Trophoblast cell (in vitro differentiated cells and primary cell): ENCODE measurements around the gene ENPP1.

Experiments used
- DNase-seq, 2 donors: peaks; one replicate each; pipeline ENCODE4 v3.0.0-alpha.2; 2016
- H2AFZ ChIP-seq: 2 replicates; pipeline ENCODE4 v1.6.1; 2013; ENCODE audit warnings: low read length, moderate library complexity, mild to moderate bottlenecking; ENCODE audit not compliant: insufficient read depth, poor library complexity
- H2AK5ac ChIP-seq: 2 replicates; pipeline ENCODE4 v1.6.1; 2013; ENCODE audit warnings: mild to moderate bottlenecking, low read length
- H2BK120ac ChIP-seq: 2 replicates; pipeline ENCODE4 v1.6.1; 2013; ENCODE audit warnings: low read length, mild to moderate bottlenecking, moderate library complexity; ENCODE audit not compliant: insufficient read depth, poor library complexity
- H2BK12ac ChIP-seq: 2 replicates; pipeline ENCODE4 v1.6.1; 2013; ENCODE audit warnings: mild to moderate bottlenecking, low read length, moderate library complexity
- H2BK5ac ChIP-seq: 2 replicates; pipeline ENCODE4 v1.6.1; 2013; ENCODE audit warnings: low read length, low read depth, moderate library complexity, mild to moderate bottlenecking; ENCODE audit not compliant: poor library complexity
- H3K14ac ChIP-seq: 2 replicates; pipeline ENCODE4 v1.6.1; 2013; ENCODE audit warnings: mild to moderate bottlenecking, low read length
- H3K18ac ChIP-seq: 2 replicates; pipeline ENCODE4 v1.6.1; 2013; ENCODE audit warnings: mild to moderate bottlenecking, low read length
- H3K23ac ChIP-seq: 2 replicates; pipeline ENCODE4 v1.6.1; 2013; ENCODE audit warnings: low read length
- H3K27ac ChIP-seq: 2 replicates; pipeline ENCODE4 v1.5.1; 2013; ENCODE audit warnings: low read depth, mild to moderate bottlenecking, inconsistent platforms, low read length, moderate library complexity
- H3K27me3 ChIP-seq: 2 replicates; pipeline ENCODE4 v1.6.1; 2013; ENCODE audit warnings: inconsistent platforms, mild to moderate bottlenecking, low read length, moderate library complexity; ENCODE audit not compliant: insufficient read depth
- H3K36me3 ChIP-seq, 2 experiments: 1 replicate in 1 of 2; 2 replicates in 1 of 2; pipeline ENCODE4 v1.6.1; 2013; ENCODE audit warnings: low read length in 2 of 2, mild to moderate bottlenecking in 2 of 2, moderate library complexity in 1 of 2; ENCODE audit not compliant: insufficient read depth in 2 of 2, control insufficient read depth in 1 of 2
- H3K4ac ChIP-seq: 2 replicates; pipeline ENCODE4 v1.6.1; 2013; ENCODE audit warnings: low read depth, mild to moderate bottlenecking, low read length, moderate library complexity
- H3K4me1 ChIP-seq, 2 experiments: 1 replicate in 1 of 2; 2 replicates in 1 of 2; pipeline ENCODE4 v1.6.1; 2013; ENCODE audit warnings: low read length in 2 of 2, mild to moderate bottlenecking in 2 of 2, moderate library complexity in 1 of 2; ENCODE audit not compliant: insufficient read depth in 2 of 2, control insufficient read depth in 1 of 2
- H3K4me2 ChIP-seq: 2 replicates; pipeline ENCODE4 v1.6.1; 2013; ENCODE audit warnings: inconsistent platforms, mild to moderate bottlenecking, low read length, moderate library complexity
- H3K4me3 ChIP-seq: 2 replicates; pipeline ENCODE4 v1.5.1; 2013; ENCODE audit warnings: mild to moderate bottlenecking, low read depth, low read length, inconsistent platforms
- H3K79me1 ChIP-seq: one replicate; pipeline ENCODE4 v1.6.1; 2013; ENCODE audit warnings: low read length
- H3K79me2 ChIP-seq: 2 replicates; pipeline ENCODE4 v1.6.1; 2013; ENCODE audit warnings: low read length, mild to moderate bottlenecking; ENCODE audit not compliant: control insufficient read depth, insufficient read depth, poor library complexity
- H3K9ac ChIP-seq: 2 replicates; pipeline ENCODE4 v1.6.1; 2013; ENCODE audit warnings: mild to moderate bottlenecking, low read length
- H3K9me3 ChIP-seq: 2 replicates; pipeline ENCODE4 v1.6.1; 2013; ENCODE audit warnings: low read depth, mild to moderate bottlenecking, control low read depth, inconsistent platforms, low read length; ENCODE audit not compliant: insufficient read depth
- H4K12ac ChIP-seq: 2 replicates; pipeline ENCODE4 v1.6.1; 2013; ENCODE audit warnings: low read depth, mild to moderate bottlenecking, low read length, moderate library complexity
- H4K8ac ChIP-seq: 2 replicates; pipeline ENCODE4 v1.6.1; 2013; ENCODE audit warnings: low read depth, mild to moderate bottlenecking, low read length, moderate library complexity
- H4K91ac ChIP-seq: one replicate; pipeline ENCODE4 v1.6.1; 2013; ENCODE audit warnings: low read depth, mild to moderate bottlenecking, low read length, moderate library complexity
- WGBS: extraction: QIAGEN DNeasy Blood & Tissue Kit; methylation state at CpG from one replicate; pipeline ENCODE4 v1.1.7; 2013; ENCODE audit warnings: missing lambda C conversion rate; ENCODE audit not compliant: insufficient read length, insufficient coverage; ENCODE audit errors: extremely low coverage; 5-methylcytosine and 5-hydroxymethylcytosine counted together

ENPP1 gene

DNA sequence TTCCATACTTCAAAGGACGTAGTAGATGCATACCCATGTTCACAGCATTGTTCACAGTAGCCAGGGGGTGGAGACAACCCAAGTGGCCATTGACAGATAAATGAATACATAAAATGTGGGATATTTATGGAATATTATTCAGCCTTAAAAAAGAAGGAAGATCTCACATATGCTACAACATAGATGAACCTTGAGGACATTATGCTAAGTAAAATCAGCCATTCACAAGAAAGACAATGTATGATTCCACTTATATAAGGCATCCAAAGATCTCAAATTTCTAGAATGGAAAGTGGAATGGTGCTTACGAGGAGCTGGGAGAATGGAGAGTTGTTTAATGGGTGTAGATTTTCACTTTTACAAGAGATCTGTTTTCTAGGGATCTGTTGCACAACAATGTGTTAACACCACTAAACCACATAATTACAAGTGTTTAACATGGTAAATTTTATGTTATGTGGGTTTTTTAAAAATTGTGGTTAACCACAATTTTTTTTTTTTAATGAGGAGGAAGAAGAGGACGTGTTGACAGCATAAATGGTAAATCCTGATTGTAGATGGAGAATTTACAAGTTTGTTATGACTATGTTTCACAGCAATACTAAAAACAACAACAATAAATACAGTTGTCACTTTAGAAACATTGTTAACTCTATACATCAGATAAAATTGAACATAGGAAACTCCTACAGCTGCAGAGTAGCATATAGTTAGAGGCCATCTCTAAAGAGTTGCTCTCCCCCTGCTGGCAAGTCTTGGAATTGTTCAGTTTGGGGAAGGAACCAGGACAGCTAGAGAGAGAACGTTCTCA, 101.8 kb downstream of the ENPP1 start:
- DNase-seq, result peak; percentile 64 to 95
- no peak overlapping the region for H4K12ac ChIP-seq
- no peak overlapping the region for H3K4me2 ChIP-seq
- H4K8ac ChIP-seq, result no peak overlapping the region
- no peak overlapping the region for H2AK5ac ChIP-seq
- no peak overlapping the region for H2BK120ac ChIP-seq
- no peak overlapping the region for H3K14ac ChIP-seq
- H3K36me3 ChIP-seq, result no peaks in the 10 kb centered on the region
- no peak overlapping the region for H3K4me3 ChIP-seq
- H2BK12ac ChIP-seq, result no peak overlapping the region
- H3K79me1 ChIP-seq, result no peaks in the 10 kb centered on the region
- no peak overlapping the region for H3K27ac ChIP-seq
- H3K79me2 ChIP-seq, result no peaks in the 10 kb centered on the region
- no peaks in the 10 kb centered on the region for H3K4me1 ChIP-seq
- H4K91ac ChIP-seq, result no peak overlapping the region
- H3K4ac ChIP-seq, result no peak overlapping the region
- WGBS, result no CpG with 5 or more reads among the region's 4 CpGs
- no peak overlapping the region for H3K9ac ChIP-seq
- H3K18ac ChIP-seq, result no peak overlapping the region
- no peak overlapping the region for H3K23ac ChIP-seq
- no peak overlapping the region for H2BK5ac ChIP-seq
- no peak overlapping the region for H2AFZ ChIP-seq
- no peaks in the 10 kb centered on the region for H3K27me3 ChIP-seq
- no peaks in the 10 kb centered on the region for H3K9me3 ChIP-seq

- no peaks in the 10 kb centered on the region for H3K79me1 ChIP-seq
- no peak overlapping the region for H2BK120ac ChIP-seq
- H3K14ac ChIP-seq, result no peak overlapping the region
- no peak overlapping the region for H4K91ac ChIP-seq
- DNase-seq, result no peak
- H2AFZ ChIP-seq, result no peak overlapping the region
- no peak overlapping the region for H2BK5ac ChIP-seq
- WGBS, result no CpG with 5 or more reads among the region's 1 CpG
- H3K23ac ChIP-seq, result no peak overlapping the region
- H3K9ac ChIP-seq, result no peak overlapping the region
- H4K8ac ChIP-seq, result no peak overlapping the region
- H3K79me2 ChIP-seq, result no peaks in the 10 kb centered on the region
- H3K4me3 ChIP-seq, result no peak overlapping the region
- H2BK12ac ChIP-seq, result no peak overlapping the region
- H3K18ac ChIP-seq, result no peak overlapping the region
- H3K27me3 ChIP-seq, result no peaks in the 10 kb centered on the region
- H3K36me3 ChIP-seq, result no peaks in the 10 kb centered on the region
- no peak overlapping the region for H4K12ac ChIP-seq
- H2AK5ac ChIP-seq, result no peak overlapping the region
- H3K4me1 ChIP-seq, result no peaks in the 10 kb centered on the region
- H3K4ac ChIP-seq, result no peak overlapping the region
- H3K4me2 ChIP-seq, result no peak overlapping the region
- H3K9me3 ChIP-seq, result no peaks in the 10 kb centered on the region
- no peak overlapping the region for H3K27ac ChIP-seq
Measured at GRCh38 chr6:131910219-131910589, 102.4 kb downstream of the ENPP1 start.

- no peaks in the 10 kb centered on the region for H3K79me1 ChIP-seq
- H3K4me1 ChIP-seq, result no peaks in the 10 kb centered on the region
- no peak overlapping the region for H3K9ac ChIP-seq
- no peak overlapping the region for H4K91ac ChIP-seq
- H3K9me3 ChIP-seq, result no peaks in the 10 kb centered on the region
- no peak overlapping the region for H3K4me3 ChIP-seq
- no peak for DNase-seq
- H3K79me2 ChIP-seq, result no peaks in the 10 kb centered on the region
- H3K36me3 ChIP-seq, result no peaks in the 10 kb centered on the region
- no peak overlapping the region for H3K4me2 ChIP-seq
- no peak overlapping the region for H3K27ac ChIP-seq
- H3K27me3 ChIP-seq, result no peaks in the 10 kb centered on the region
- H4K8ac ChIP-seq, result no peak overlapping the region
- H4K12ac ChIP-seq, result no peak overlapping the region
- no peak overlapping the region for H2AK5ac ChIP-seq
- H3K14ac ChIP-seq, result no peak overlapping the region
- no peak overlapping the region for H2AFZ ChIP-seq
- H3K4ac ChIP-seq, result no peak overlapping the region
- H2BK5ac ChIP-seq, result no peak overlapping the region
- H3K18ac ChIP-seq, result no peak overlapping the region
- H2BK12ac ChIP-seq, result no peak overlapping the region
- H2BK120ac ChIP-seq, result no peak overlapping the region
- H3K23ac ChIP-seq, result no peak overlapping the region
- WGBS, result no CpG with 5 or more reads among the region's 4 CpGs
Measured at GRCh38 chr6:131910956-131911355, 103.1 kb downstream of the ENPP1 start.

DNA sequence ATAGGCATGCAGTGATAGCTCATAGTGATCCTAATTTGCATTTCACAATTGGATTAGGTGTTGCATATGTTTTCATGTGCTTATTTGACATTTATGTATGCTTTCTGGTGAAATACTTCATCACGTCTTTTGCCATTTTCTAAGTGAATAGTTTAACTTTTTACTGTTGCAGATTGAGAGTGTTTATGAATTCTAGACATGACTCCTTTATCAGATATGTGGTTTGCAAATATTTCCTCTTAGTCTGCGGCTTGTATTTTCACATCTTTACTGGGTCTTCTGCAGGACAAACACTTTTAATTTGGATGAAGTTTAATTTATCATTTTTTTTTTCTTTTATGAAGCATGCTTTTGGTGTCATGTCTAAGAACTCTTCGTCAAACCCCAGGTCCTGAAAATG, 104.1 kb downstream of the ENPP1 start:
- Histone ChIP-seq H3K79me1 (no peaks in the 10 kb centered on the region), H3K4me1 (no peaks in the 10 kb centered on the region), H3K79me2 (no peaks in the 10 kb centered on the region), H2AFZ (no peak overlapping the region), H4K91ac (no peak overlapping the region), H2BK5ac (no peak overlapping the region), H2AK5ac (no peak overlapping the region), H3K9me3 (no peaks in the 10 kb centered on the region), H3K4ac (no peak overlapping the region), H3K9ac (no peak overlapping the region), H3K4me3 (no peak overlapping the region), H4K12ac (no peak overlapping the region), H3K27me3 (no peaks in the 10 kb centered on the region), H3K18ac (no peak overlapping the region), H2BK120ac (no peak overlapping the region), H3K14ac (no peak overlapping the region), H3K36me3 (no peaks in the 10 kb centered on the region), H3K4me2 (no peak overlapping the region), H2BK12ac (no peak overlapping the region), H3K23ac (no peak overlapping the region), H4K8ac (no peak overlapping the region), H3K27ac (no peak overlapping the region)
- DNase-seq, result peak in 1 of 2 donors; percentile 20
- WGBS, result no CpG with 5 or more reads among the region's 3 CpGs
